SK-N-MC (cell line): Measurements from ENCODE around the gene RELN.

Experiments used
- EZH2 ChIP-seq: fragments of 200-600 bp; sonication (generic); IDR thresholded peaks from one replicate; pipeline ENCODE4 v1.6.1; 2017; ENCODE audit warnings: antibody characterized with exemption
- POLR2AphosphoS5 ChIP-seq: IDR thresholded peaks from 2 replicates; pipeline ENCODE4 v1.6.1; 2012; ENCODE audit warnings: mild to moderate bottlenecking, low read depth, low read length, borderline replicate concordance

- TF ChIP-seq POLR2AphosphoS5 (no peak), EZH2 (no peak)
These were observed 238.1 kb downstream of the RELN start for GRCh38 chr7:103751311-103751880.
